Peyer's patch (tissue), 4 donors: ENCODE data around the gene OR8I2. TPM values are rescaled to one million over a fixed set of nuclear protein-coding genes. Genes with fewer than 3 reads are reported as not detected.
"Not testable (repeated sequence)": the region's sequence is repeated elsewhere in the genome, so short reads cannot be mapped to it uniquely, and the experiment has no call there.

ENCODE experiments used
- DNase-seq, 3 donors: peaks; one replicate each; pipeline ENCODE4 v3.0.0-alpha.2; 2017 to 2019
- H3K27ac ChIP-seq, 4 donors: fragments of 200-600 bp; sonication (generic); one replicate each; pipeline ENCODE4 v1.5.1; 2016 to 2019
- H3K27me3 ChIP-seq, 2 donors: fragments of 200-600 bp; sonication (generic); one replicate each; pipeline ENCODE4 v1.5.1; 2019
- H3K36me3 ChIP-seq, 3 donors: fragments of 200-600 bp; sonication (generic); one replicate each; pipeline ENCODE4 v1.5.1; 2016 to 2019
- H3K4me1 ChIP-seq, 4 donors: fragments of 200-600 bp; sonication (generic); one replicate each; pipeline ENCODE4 v1.5.1; 2016 to 2019
- H3K4me3 ChIP-seq, 4 donors: fragments of 200-600 bp; sonication (generic); 1 replicate in 3 of 4; 2 replicates in 1 of 4; pipeline ENCODE4 v1.5.1; 2016 to 2019; ENCODE audit warnings: mild to moderate bottlenecking in 1 of 4
- H3K9me3 ChIP-seq, 4 donors: fragments of 200-600 bp; sonication (generic); one replicate each; pipeline ENCODE4 v1.5.1; 2016 to 2019; ENCODE audit warnings: mild to moderate bottlenecking in 1 of 4
- POLR2A ChIP-seq, 2 donors: fragments of 450-650 bp; IDR thresholded peaks; one replicate each; pipeline ENCODE4 v1.5.1; 2017; ENCODE audit warnings: antibody characterized with exemption in 2 of 2, mild to moderate bottlenecking in 2 of 2, moderate library complexity in 2 of 2
- total RNA-seq, 4 donors: library from RNA; depleted of rRNA; stranded (reverse); fragments of >200 nt; gene quantifications; one replicate each; pipeline ENCODE4 v1.1.0, GENCODE V29; 2016
- TF ChIP-seq, protein P1 (sequence below), 6 experiments: fragments of 450-650 bp in 4 of 6; fragments of 200-600 bp in 2 of 6; sonication (generic) in 1 of 6; IDR thresholded peaks; one replicate each; pipeline ENCODE4 v1.5.1; 2017 to 2019; ENCODE audit warnings: antibody characterized with exemption in 6 of 6, mild to moderate bottlenecking in 3 of 6, moderate library complexity in 1 of 6

The OR8I2 gene
- total RNA-seq, 4 donors from 2014 or later = not detected

DNA sequence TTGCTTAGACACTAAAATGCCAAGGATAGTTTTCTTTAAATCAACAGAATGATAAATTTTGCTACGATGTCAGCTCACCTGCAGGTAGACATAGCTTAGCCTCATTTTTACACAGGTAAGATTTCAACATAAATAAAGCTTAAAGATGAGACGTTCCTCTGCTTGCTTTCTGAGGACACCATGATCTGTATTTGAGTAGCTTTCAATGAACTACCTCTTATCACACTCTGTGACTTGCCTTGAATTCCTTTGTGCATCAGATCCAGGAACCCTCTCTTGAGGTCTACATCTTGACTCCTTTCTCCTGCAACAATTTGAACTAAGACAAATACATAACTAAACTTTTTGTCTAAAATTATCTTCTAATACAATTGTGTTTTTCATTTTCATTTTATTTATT, 26.1 kb upstream of the OR8I2 start:
- no peak overlapping the region for H3K27ac ChIP-seq
- no peaks in the 10 kb centered on the region for H3K9me3 ChIP-seq

GRCh38 chr11:56089697-56090096, 3.4 kb upstream of the OR8I2 start:
- DNase-seq = no peak
- Histone ChIP-seq H3K27ac (no peak overlapping the region), H3K9me3 (no peaks in the 10 kb centered on the region), H3K4me1 (no peaks in the 10 kb centered on the region), H3K4me3 (no peak overlapping the region), H3K36me3 (no peaks in the 10 kb centered on the region), H3K27me3 (no peaks in the 10 kb centered on the region)
- TF ChIP-seq, protein P1, sequence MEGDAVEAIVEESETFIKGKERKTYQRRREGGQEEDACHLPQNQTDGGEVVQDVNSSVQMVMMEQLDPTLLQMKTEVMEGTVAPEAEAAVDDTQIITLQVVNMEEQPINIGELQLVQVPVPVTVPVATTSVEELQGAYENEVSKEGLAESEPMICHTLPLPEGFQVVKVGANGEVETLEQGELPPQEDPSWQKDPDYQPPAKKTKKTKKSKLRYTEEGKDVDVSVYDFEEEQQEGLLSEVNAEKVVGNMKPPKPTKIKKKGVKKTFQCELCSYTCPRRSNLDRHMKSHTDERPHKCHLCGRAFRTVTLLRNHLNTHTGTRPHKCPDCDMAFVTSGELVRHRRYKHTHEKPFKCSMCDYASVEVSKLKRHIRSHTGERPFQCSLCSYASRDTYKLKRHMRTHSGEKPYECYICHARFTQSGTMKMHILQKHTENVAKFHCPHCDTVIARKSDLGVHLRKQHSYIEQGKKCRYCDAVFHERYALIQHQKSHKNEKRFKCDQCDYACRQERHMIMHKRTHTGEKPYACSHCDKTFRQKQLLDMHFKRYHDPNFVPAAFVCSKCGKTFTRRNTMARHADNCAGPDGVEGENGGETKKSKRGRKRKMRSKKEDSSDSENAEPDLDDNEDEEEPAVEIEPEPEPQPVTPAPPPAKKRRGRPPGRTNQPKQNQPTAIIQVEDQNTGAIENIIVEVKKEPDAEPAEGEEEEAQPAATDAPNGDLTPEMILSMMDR (IDR thresholded peaks at IDR 0.05) = no peak
- no peak for TF ChIP-seq POLR2A (IDR thresholded peaks at IDR 0.05)

More for the DNA sequence above, 26.1 kb upstream of the OR8I2 start:
- H3K4me3 ChIP-seq = no peak overlapping the region
- no peaks in the 10 kb centered on the region for H3K27me3 ChIP-seq
- DNase-seq = no peak
- H3K36me3 ChIP-seq = no peaks in the 10 kb centered on the region
- H3K4me1 ChIP-seq = no peaks in the 10 kb centered on the region
- TF ChIP-seq, protein P1 (IDR thresholded peaks at IDR 0.05) = no peak
- no peak for TF ChIP-seq POLR2A (IDR thresholded peaks at IDR 0.05)

DNA sequence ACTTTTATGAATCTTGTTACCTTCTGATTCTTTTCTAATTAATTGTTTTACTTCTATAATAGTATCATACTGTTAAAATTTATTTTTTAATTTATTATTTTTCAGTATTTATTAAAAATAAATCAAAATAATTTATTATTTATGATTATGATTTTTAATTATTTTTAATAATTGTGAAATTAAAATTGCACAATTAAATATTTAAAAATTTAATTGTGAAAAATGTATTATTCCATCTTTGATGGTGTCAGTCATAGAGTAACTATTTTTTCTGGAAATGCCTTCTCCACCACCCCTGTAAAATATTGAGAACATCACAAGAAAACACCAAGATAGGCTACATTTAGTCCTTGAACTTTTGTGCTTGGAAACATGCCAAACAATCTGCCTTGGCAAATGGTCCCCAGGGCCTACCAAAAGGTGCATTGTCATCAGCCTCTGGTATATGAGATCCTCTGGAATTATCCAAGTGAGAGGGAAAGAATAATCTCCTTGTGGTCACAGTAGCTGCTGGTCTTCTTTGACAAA, 10.2 kb downstream of the OR8I2 start, which contains the start of gene OR8H2:
OR8H2 (plus strand) TSS at position 478 of the 528 bp plus-strand sequence. CDS start 1,356 bp downstream, outside the sequence.
- TF ChIP-seq POLR2A (IDR thresholded peaks at IDR 0.05) = no peak
- TF ChIP-seq, protein P1 (IDR thresholded peaks at IDR 0.05) = no peak
- no peaks in the 10 kb centered on the region for H3K4me1 ChIP-seq
- no peaks in the 10 kb centered on the region for H3K36me3 ChIP-seq
- DNase-seq = no peak
- no peak within 1 kb of the TSS for H3K4me3 ChIP-seq
- no peaks in the 10 kb centered on the region for H3K27me3 ChIP-seq
- no peaks in the 10 kb centered on the region for H3K9me3 ChIP-seq
- no peak within 1 kb of the TSS for H3K27ac ChIP-seq

DNA sequence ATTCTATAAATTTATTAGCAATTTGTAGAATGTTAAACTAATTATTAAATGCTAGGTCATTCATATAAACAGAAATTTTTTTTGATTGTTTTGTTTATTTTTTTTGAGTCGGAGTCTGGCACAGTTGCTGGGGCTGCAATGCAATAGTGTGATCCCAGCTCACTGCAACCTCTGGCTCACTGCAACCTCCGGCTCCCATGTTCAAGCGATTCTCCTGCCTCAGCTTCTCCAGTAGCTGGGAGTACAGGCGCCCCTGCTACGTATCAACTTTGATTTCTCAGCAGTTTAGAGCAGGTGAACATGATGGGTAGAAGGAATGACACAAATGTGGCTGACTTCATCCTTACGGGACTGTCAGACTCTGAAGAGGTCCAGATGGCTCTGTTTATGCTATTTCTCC, 29.0 kb downstream of the OR8I2 start, which contains the start of gene OR8H3:
OR8H3 (plus strand) TSS at position 301 of the 400 bp plus-strand sequence; CDS start at position 301, 0 bp downstream.
- H3K27ac ChIP-seq = no peak within 1 kb of the TSS
- TF ChIP-seq, protein P1 (IDR thresholded peaks at IDR 0.05) = no peak
- no peak for TF ChIP-seq POLR2A (IDR thresholded peaks at IDR 0.05)
- H3K36me3 ChIP-seq = no peaks in the 10 kb centered on the region
- no peaks in the 10 kb centered on the region for H3K4me1 ChIP-seq
- H3K4me3 ChIP-seq = no peak within 1 kb of the TSS
- H3K9me3 ChIP-seq = peaks cover 0 to 4% (median 0%) of the 10 kb centered on the region in 4 donors
- no peak for DNase-seq
- H3K27me3 ChIP-seq = no peaks in the 10 kb centered on the region

DNA sequence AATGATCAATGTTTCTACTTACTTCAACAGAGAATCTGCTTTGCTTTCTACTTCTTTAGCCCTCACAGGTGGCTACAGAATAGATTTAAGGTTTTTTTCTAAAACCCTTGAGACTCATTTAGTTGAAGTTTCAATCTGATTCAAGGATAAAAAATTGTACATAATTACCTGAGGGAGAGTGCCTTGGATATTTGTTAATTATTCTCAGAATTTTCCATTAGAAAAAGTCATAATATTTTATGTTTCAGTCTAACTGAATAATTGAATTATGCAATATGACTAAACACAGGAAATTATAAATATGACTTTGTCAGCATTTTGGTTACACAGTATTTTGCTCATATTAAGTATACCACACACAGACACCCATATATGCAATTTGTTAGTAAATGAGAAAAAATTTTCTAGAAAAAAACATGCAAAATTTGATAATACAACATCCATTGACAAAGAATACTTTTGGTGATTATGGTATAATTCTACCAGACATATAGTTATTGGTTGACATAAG, 47.1 kb downstream of the OR8I2 start, which contains the start of gene OR8J3:
OR8J3 (minus strand) TSS at position 51 of the 511 bp plus-strand sequence. CDS start 2,483 bp downstream, outside the sequence.
- TF ChIP-seq, protein P1 (IDR thresholded peaks at IDR 0.05) = no peak
- TF ChIP-seq POLR2A (IDR thresholded peaks at IDR 0.05) = no peak
- Histone ChIP-seq H3K36me3 (no peaks in the 10 kb centered on the region), H3K4me3 (no peak within 1 kb of the TSS), H3K4me1 (no peaks in the 10 kb centered on the region), H3K27me3 (no peaks in the 10 kb centered on the region), H3K9me3 (no peaks in the 10 kb centered on the region), H3K27ac (no peak within 1 kb of the TSS)
- DNase-seq = no peak

GRCh38 chr11:56143681-56144080, 50.6 kb downstream of the OR8I2 start:
- not testable (repeated sequence) for DNase-seq, H3K27ac ChIP-seq, H3K27me3 ChIP-seq, H3K4me3 ChIP-seq, H3K4me1 ChIP-seq, H3K36me3 ChIP-seq, H3K9me3 ChIP-seq
